A673 (cell line): Measurements from ENCODE around the gene CA9. TPM values are rescaled to one million over a fixed set of nuclear protein-coding genes. Genes with fewer than 3 reads are reported as not detected.

Experiments used
- BruUV-seq: library from RNA; stranded (reverse); fragments of 400-500 nt; replicated peaks from 2 replicates; lab custom pipeline; 2021; lab: Mats Ljungman, UMichigan
- CTCF ChIA-PET: fragments of 300-600 bp; sonication (Branson Sonifier 250); formaldehyde crosslinking; loops from one replicate; lab custom pipeline; 2022; ENCODE audit warnings: antibody characterized with exemption; lab: Charles Lee
- POLR2A ChIA-PET: fragments of 300-600 bp; sonication (Branson Sonifier 250); formaldehyde crosslinking; loops from one replicate; lab custom pipeline; 2022; ENCODE audit warnings: antibody characterized with exemption; ENCODE audit not compliant: low non-redundant PET; lab: Charles Lee
- DNase-seq: peaks from one replicate; pipeline ENCODE4 v3.0.0-alpha.2; 2015; ENCODE audit warnings: low spot score
- H3K27ac ChIP-seq: fragments of 200-600 bp; sonication (generic); 2 replicates; pipeline ENCODE4 v1.5.1; 2016; ENCODE audit warnings: mixed run types, low read depth, mild to moderate bottlenecking, mixed read lengths, antibody characterized with exemption, low read length; ENCODE audit not compliant: poor library complexity, severe bottlenecking
- H3K27me3 ChIP-seq: fragments of 200-600 bp; sonication (generic); replicated peaks from 2 replicates; pipeline ENCODE4 v1.6.1; 2017; ENCODE audit warnings: mixed run types, low read depth, mild to moderate bottlenecking, mixed read lengths, antibody characterized with exemption, low read length; ENCODE audit not compliant: insufficient read depth, poor library complexity
- H3K36me3 ChIP-seq: fragments of 200-600 bp; sonication (generic); 2 replicates; pipeline ENCODE4 v1.6.1; 2016; ENCODE audit warnings: mixed run types, mild to moderate bottlenecking, mixed read lengths, antibody characterized with exemption, low read length; ENCODE audit not compliant: insufficient read depth, poor library complexity, severe bottlenecking
- H3K4me1 ChIP-seq: fragments of 200-600 bp; sonication (generic); 2 replicates; pipeline ENCODE4 v1.6.1; 2017; ENCODE audit warnings: mixed run types, mild to moderate bottlenecking, mixed read lengths, antibody characterized with exemption, low read length; ENCODE audit not compliant: insufficient read depth, poor library complexity, severe bottlenecking
- H3K4me3 ChIP-seq: fragments of 200-600 bp; sonication (generic); 2 replicates; pipeline ENCODE4 v1.5.1; 2016; ENCODE audit warnings: low read depth, mixed run types, mild to moderate bottlenecking, mixed read lengths, low read length; ENCODE audit not compliant: poor library complexity, severe bottlenecking
- H3K9me3 ChIP-seq: fragments of 200-600 bp; sonication (generic); 2 replicates; pipeline ENCODE4 v1.6.1; 2016; ENCODE audit warnings: mixed run types, low read depth, mild to moderate bottlenecking, mixed read lengths, antibody characterized with exemption, low read length; ENCODE audit not compliant: poor library complexity, severe bottlenecking
- EZH2 ChIP-seq: fragments of 200-600 bp; sonication (generic); IDR thresholded peaks from 2 replicates; pipeline ENCODE4 v1.6.1; 2017; ENCODE audit warnings: borderline replicate concordance, low read depth, mild to moderate bottlenecking, mixed read lengths, antibody characterized with exemption, low read length; ENCODE audit not compliant: poor library complexity, severe bottlenecking
- intact Hi-C: fragments of 100-400 bp; cut with micrococcal nuclease; formaldehyde crosslinking; loops from one replicate; pipeline ENCODE4 v1.10.0; 2022; ENCODE audit not compliant: unreplicated experiment
- total RNA-seq: library from RNA; stranded (reverse); gene quantifications from 2 replicates; pipeline ENCODE4 v1.2.3, GENCODE V29; 2021
- TF ChIP-seq, protein P1 (sequence below): fragments of 300-800, 200-600 bp; sonication (generic); conservative IDR thresholded peaks from 2 replicates; pipeline ENCODE4 v1.5.1; 2017; ENCODE audit warnings: low read depth, mild to moderate bottlenecking, antibody characterized with exemption, low read length, moderate library complexity, mixed read lengths

Gene CA9
- total RNA-seq, 1 experiment from 2014 or later = 0.32 TPM

DNA sequence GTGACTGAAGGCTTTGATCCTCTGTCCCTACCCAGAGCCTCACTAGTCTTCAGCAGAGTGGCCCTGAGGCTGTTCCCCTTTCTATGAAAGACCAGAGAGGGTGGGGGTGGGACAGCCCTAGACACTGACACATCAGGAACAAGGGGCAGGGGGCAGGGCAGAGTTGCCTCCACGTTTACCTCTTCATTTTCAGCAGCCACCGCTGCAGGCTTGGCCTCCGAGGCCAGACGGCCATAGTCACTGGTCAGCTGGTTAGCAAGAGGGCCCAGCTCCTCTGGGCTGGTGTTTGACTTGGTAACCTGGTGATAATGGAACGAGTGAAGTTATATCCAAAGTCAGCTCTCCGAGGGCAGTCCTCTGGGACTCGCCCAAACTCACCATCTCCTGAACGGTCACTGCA is 31.6 kb downstream of the CA9 start:
- Histone ChIP-seq H3K27ac (no peak overlapping the region), H3K4me1 (no peaks in the 10 kb centered on the region), H3K9me3 (no peaks in the 10 kb centered on the region), H3K36me3 (peaks cover 92% of the 10 kb centered on the region), H3K27me3 (no peaks in the 10 kb centered on the region), H3K4me3 (no peak overlapping the region)
- DNase-seq = no peak
- intact Hi-C loops = no loop called here
- no peak for TF ChIP-seq EZH2
- TF ChIP-seq, protein P1, sequence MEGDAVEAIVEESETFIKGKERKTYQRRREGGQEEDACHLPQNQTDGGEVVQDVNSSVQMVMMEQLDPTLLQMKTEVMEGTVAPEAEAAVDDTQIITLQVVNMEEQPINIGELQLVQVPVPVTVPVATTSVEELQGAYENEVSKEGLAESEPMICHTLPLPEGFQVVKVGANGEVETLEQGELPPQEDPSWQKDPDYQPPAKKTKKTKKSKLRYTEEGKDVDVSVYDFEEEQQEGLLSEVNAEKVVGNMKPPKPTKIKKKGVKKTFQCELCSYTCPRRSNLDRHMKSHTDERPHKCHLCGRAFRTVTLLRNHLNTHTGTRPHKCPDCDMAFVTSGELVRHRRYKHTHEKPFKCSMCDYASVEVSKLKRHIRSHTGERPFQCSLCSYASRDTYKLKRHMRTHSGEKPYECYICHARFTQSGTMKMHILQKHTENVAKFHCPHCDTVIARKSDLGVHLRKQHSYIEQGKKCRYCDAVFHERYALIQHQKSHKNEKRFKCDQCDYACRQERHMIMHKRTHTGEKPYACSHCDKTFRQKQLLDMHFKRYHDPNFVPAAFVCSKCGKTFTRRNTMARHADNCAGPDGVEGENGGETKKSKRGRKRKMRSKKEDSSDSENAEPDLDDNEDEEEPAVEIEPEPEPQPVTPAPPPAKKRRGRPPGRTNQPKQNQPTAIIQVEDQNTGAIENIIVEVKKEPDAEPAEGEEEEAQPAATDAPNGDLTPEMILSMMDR = no peak
- POLR2A ChIA-PET = no interaction called here
- CTCF ChIA-PET = no interaction called here
- BruUV-seq = no TSS peak

DNA sequence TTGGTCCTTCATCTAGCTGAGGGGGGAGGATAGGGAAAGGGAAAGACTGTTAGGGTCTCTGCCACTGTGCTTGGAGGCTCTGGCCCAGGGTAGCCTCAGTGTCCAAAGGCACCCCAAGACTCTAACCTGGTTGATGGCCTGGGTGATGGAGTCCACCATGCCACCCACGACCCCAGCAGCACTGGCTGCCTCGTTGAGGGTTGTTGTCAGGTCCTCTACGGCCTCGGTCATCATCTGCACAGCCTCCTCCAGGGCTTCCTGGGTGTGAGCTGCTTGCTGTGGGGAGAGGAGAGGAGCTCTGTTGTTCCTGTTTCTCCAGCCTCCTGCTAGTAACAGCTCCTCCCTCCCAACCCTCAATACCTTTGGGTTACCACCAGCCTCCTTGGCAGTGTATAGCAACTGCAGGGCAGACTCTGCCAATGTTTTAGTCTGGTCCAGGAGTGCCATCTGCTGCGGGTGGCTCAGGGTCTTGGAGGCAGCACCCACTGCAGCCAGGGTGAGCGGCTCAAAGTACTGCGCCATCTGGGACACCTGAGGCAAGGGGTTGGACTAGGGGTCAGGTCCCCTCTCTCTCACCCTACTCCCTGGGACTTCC is 32.2 kb downstream of the CA9 start:
- no peak overlapping the region for H3K27ac ChIP-seq
- DNase-seq = no peak
- H3K27me3 ChIP-seq = no peaks in the 10 kb centered on the region
- intact Hi-C loops = no loop called here
- H3K9me3 ChIP-seq = no peaks in the 10 kb centered on the region
- H3K4me3 ChIP-seq = no peak overlapping the region
- TSS peak; percentile 64 for BruUV-seq
- TF ChIP-seq EZH2 = no peak
- TF ChIP-seq, protein P1 = no peak
- peaks cover 92% of the 10 kb centered on the region for H3K36me3 ChIP-seq
- CTCF ChIA-PET = interaction anchor here (0.9 kb wide), 1 partner anchor 8 kb away, joined by 3 read pairs; no protein-coding TSS in a partner anchor
- POLR2A ChIA-PET = no interaction called here
- H3K4me1 ChIP-seq = no peaks in the 10 kb centered on the region

DNA sequence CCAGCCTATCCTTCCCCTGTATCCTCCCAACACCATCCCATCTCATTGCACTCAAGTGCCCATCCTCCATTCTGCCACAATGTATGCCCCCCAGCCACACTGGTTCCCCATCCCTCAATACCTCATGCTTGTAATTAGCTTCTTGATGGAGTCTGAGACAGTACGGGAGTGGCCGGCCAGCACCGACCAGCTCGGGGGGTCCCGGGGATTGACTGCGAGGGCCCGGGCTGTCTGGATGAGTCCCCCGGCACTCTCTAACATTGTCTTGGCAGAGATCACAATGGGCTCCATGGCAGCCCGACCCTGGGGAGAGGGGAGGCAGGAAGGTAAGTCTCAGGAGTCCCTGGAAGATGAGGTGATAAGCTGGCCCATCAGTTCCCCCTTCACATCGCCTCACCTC is 33.2 kb downstream of the CA9 start:
- Histone ChIP-seq H3K27ac (no peak overlapping the region), H3K9me3 (no peaks in the 10 kb centered on the region), H3K4me3 (no peak overlapping the region), H3K4me1 (no peaks in the 10 kb centered on the region), H3K27me3 (no peaks in the 10 kb centered on the region), H3K36me3 (peaks cover 92% of the 10 kb centered on the region)
- no peak for DNase-seq
- ChIA-PET CTCF (interaction anchor here (0.9 kb wide), 1 partner anchor 9 kb away, joined by 3 read pairs; no protein-coding TSS in a partner anchor), POLR2A (no interaction called here)
- intact Hi-C loops = no loop called here
- no TSS peak for BruUV-seq
- no peak for TF ChIP-seq EZH2
- TF ChIP-seq, protein P1 = no peak
